Measurements from ENCODE around the gene SUSD6.

GRCh38 chr14:69619012-69619411 lies 7.6 kb downstream of the SUSD6 start:
- TF ChIP-seq, protein P1, sequence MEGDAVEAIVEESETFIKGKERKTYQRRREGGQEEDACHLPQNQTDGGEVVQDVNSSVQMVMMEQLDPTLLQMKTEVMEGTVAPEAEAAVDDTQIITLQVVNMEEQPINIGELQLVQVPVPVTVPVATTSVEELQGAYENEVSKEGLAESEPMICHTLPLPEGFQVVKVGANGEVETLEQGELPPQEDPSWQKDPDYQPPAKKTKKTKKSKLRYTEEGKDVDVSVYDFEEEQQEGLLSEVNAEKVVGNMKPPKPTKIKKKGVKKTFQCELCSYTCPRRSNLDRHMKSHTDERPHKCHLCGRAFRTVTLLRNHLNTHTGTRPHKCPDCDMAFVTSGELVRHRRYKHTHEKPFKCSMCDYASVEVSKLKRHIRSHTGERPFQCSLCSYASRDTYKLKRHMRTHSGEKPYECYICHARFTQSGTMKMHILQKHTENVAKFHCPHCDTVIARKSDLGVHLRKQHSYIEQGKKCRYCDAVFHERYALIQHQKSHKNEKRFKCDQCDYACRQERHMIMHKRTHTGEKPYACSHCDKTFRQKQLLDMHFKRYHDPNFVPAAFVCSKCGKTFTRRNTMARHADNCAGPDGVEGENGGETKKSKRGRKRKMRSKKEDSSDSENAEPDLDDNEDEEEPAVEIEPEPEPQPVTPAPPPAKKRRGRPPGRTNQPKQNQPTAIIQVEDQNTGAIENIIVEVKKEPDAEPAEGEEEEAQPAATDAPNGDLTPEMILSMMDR (conservative IDR thresholded peaks at IDR 0.05) = no peak
- no peak for TF ChIP-seq ZFX (IDR thresholded peaks at IDR 0.05)
